Activated B cell treated with CpG ODN at 0.5 μM for 24 hours (primary cell): ENCODE results near the gene MALRD1. TPM values are rescaled to one million over a fixed set of nuclear protein-coding genes. Genes with fewer than 3 reads are reported as not detected.

Experiments used
- ATAC-seq: fragments of 200-7000 bp; cut with Tn5 transposase; one replicate; pipeline ENCODE4 v1.10.0; 2021; ENCODE audit warnings: low read depth, mild to moderate bottlenecking, moderate library complexity
- CTCF ChIA-PET: fragments of 350-600 bp; sonication (Branson Sonifier 250); formaldehyde crosslinking; loops from one replicate; lab custom pipeline; 2021; ENCODE audit warnings: antibody characterized with exemption; lab: Charles Lee
- POLR2A ChIA-PET: fragments of 350-600 bp; sonication (Branson Sonifier 250); formaldehyde crosslinking; loops from one replicate; lab custom pipeline; 2021; ENCODE audit warnings: antibody characterized with exemption; lab: Charles Lee
- DNase-seq: peaks from one replicate; pipeline ENCODE4 v3.0.0; 2022
- H3K27ac Mint-ChIP-seq: one replicate; pipeline ENCODE4 v1.8.0; 2020; ENCODE audit warnings: mixed read lengths
- H3K27me3 Mint-ChIP-seq: one replicate; pipeline ENCODE4 v1.8.0; 2021; ENCODE audit warnings: mixed read lengths
- H3K36me3 Mint-ChIP-seq: one replicate; pipeline ENCODE4 v1.8.0; 2021; ENCODE audit warnings: low read depth, mixed read lengths
- H3K4me1 Mint-ChIP-seq: one replicate; pipeline ENCODE4 v1.8.0; 2021; ENCODE audit warnings: mixed read lengths
- H3K4me3 Mint-ChIP-seq: one replicate; pipeline ENCODE4 v1.8.0; 2020; ENCODE audit warnings: mild to moderate bottlenecking, mixed read lengths
- H3K9me3 Mint-ChIP-seq: one replicate; pipeline ENCODE4 v1.8.0; 2020; ENCODE audit warnings: mixed read lengths
- CTCF ChIP-seq: fragments of 200-600 bp; IDR thresholded peaks from one replicate; pipeline ENCODE4 v1.8.0; 2022; ENCODE audit warnings: antibody characterized with exemption, mild to moderate bottlenecking
- intact Hi-C: fragments of 100-400 bp; cut with micrococcal nuclease; formaldehyde crosslinking; loops from one replicate; pipeline ENCODE4 v1.15.1; 2024
- total RNA-seq: library from RNA; stranded (reverse); gene quantifications from 2 replicates; pipeline ENCODE4 v1.2.3, GENCODE V29; 2022

MALRD1 gene
- total RNA-seq, 1 donor from 2014 or later, result not detected

GRCh38 chr10:19775296-19775695 lies 726.7 kb downstream of the MALRD1 start:
- intact Hi-C loops, result no loop called here
- ATAC-seq, result no peak
- no peak for TF ChIP-seq CTCF
- POLR2A ChIA-PET, result no interaction called here
- no peak overlapping the region for H3K27ac Mint-ChIP-seq
- H3K36me3 Mint-ChIP-seq, result no peaks in the 10 kb centered on the region
- H3K4me1 Mint-ChIP-seq, result no peaks in the 10 kb centered on the region
- H3K9me3 Mint-ChIP-seq, result no peaks in the 10 kb centered on the region
- no peak overlapping the region for H3K4me3 Mint-ChIP-seq
- no peak for DNase-seq
- CTCF ChIA-PET, result no interaction called here
- H3K27me3 Mint-ChIP-seq, result no peaks in the 10 kb centered on the region

GRCh38 chr10:19777806-19778205 lies 729.2 kb downstream of the MALRD1 start:
- intact Hi-C loops, result no loop called here
- no peaks in the 10 kb centered on the region for H3K36me3 Mint-ChIP-seq
- DNase-seq (no peak), ATAC-seq (no peak)
- no peaks in the 10 kb centered on the region for H3K4me1 Mint-ChIP-seq
- TF ChIP-seq CTCF, result no peak
- POLR2A ChIA-PET, result no interaction called here
- H3K27ac Mint-ChIP-seq, result no peak overlapping the region
- CTCF ChIA-PET, result no interaction called here
- H3K4me3 Mint-ChIP-seq, result no peak overlapping the region
- no peaks in the 10 kb centered on the region for H3K9me3 Mint-ChIP-seq
- H3K27me3 Mint-ChIP-seq, result no peaks in the 10 kb centered on the region

GRCh38 chr10:19778996-19779395 lies 730.4 kb downstream of the MALRD1 start:
- ChIA-PET POLR2A (no interaction called here), CTCF (no interaction called here)
- H3K27ac Mint-ChIP-seq, result no peak overlapping the region
- H3K9me3 Mint-ChIP-seq, result no peaks in the 10 kb centered on the region
- no peak for ATAC-seq
- no peaks in the 10 kb centered on the region for H3K27me3 Mint-ChIP-seq
- DNase-seq, result no peak
- H3K4me3 Mint-ChIP-seq, result no peak overlapping the region
- no peaks in the 10 kb centered on the region for H3K4me1 Mint-ChIP-seq
- TF ChIP-seq CTCF, result no peak
- no peaks in the 10 kb centered on the region for H3K36me3 Mint-ChIP-seq
- intact Hi-C loops, result no loop called here

- ATAC-seq, result no peak
- POLR2A ChIA-PET, result no interaction called here
- CTCF ChIA-PET, result no interaction called here
Measured at GRCh38 chr10:19782430-19783089, 734.0 kb downstream of the MALRD1 start.

GRCh38 chr10:19783721-19784120 lies 735.1 kb downstream of the MALRD1 start:
- ChIA-PET CTCF (no interaction called here), POLR2A (no interaction called here)
- Mint-ChIP-seq H3K36me3 (no peaks in the 10 kb centered on the region), H3K4me1 (no peaks in the 10 kb centered on the region), H3K9me3 (no peaks in the 10 kb centered on the region), H3K27ac (no peak overlapping the region), H3K4me3 (no peak overlapping the region), H3K27me3 (no peaks in the 10 kb centered on the region)
- DNase-seq, result no peak
- TF ChIP-seq CTCF, result no peak
- ATAC-seq, result no peak
- intact Hi-C loops, result no loop called here

More at GRCh38 chr10:19782430-19783089, 734.0 kb downstream of the MALRD1 start:
- no peak for TF ChIP-seq CTCF
- intact Hi-C loops, result no loop called here
- no peaks in the 10 kb centered on the region for H3K4me1 Mint-ChIP-seq
- DNase-seq, result no peak
- H3K4me3 Mint-ChIP-seq, result no peak overlapping the region
- H3K27ac Mint-ChIP-seq, result no peak overlapping the region
- no peaks in the 10 kb centered on the region for H3K36me3 Mint-ChIP-seq
- H3K9me3 Mint-ChIP-seq, result no peaks in the 10 kb centered on the region
- H3K27me3 Mint-ChIP-seq, result no peaks in the 10 kb centered on the region
